ENCODE results near the gene SLC35G6. TPM values are rescaled to one million over a fixed set of nuclear protein-coding genes. Genes with fewer than 3 reads are reported as not detected.

The SLC35G6 gene
- total and polyA plus RNA-seq, 4 donors, result not detected

GRCh38 chr17:7476494-7476893 is 4.8 kb upstream of the SLC35G6 start:
- H3K27ac ChIP-seq (ENCODE audit: low read depth in 1 of 2, low read length in 2 of 2), result no peak overlapping the region
- H3K9me3 ChIP-seq (ENCODE audit: control insufficient read depth in 4 of 4, low read length in 3 of 4), result no peaks in the 10 kb centered on the region
- H3K36me3 ChIP-seq (ENCODE audit: control insufficient read depth in 4 of 4, insufficient read depth in 3 of 4, low read depth in 1 of 4, low read length in 3 of 4), result no peaks in the 10 kb centered on the region
- 54% methylated on average over 3 of the region's 3 CpGs for WGBS
- peaks cover 13 to 53% (median 37%) of the 10 kb centered on the region in 4 donors for H3K4me1 ChIP-seq (ENCODE audit: control insufficient read depth in 4 of 4, insufficient read depth in 4 of 4, low read length in 3 of 4)
- H3K9ac ChIP-seq (ENCODE audit: low read depth in 1 of 2, low read length in 2 of 2), result no peak overlapping the region
- no peak for DNase-seq (ENCODE audit: low spot score)
- TF ChIP-seq TAF1 (conservative IDR thresholded peaks at IDR 0.05), result no peak
- TF ChIP-seq REST (IDR thresholded peaks at IDR 0.05), result no peak
- TF ChIP-seq YY1 (IDR thresholded peaks at IDR 0.05), result no peak
- TF ChIP-seq, protein P1, sequence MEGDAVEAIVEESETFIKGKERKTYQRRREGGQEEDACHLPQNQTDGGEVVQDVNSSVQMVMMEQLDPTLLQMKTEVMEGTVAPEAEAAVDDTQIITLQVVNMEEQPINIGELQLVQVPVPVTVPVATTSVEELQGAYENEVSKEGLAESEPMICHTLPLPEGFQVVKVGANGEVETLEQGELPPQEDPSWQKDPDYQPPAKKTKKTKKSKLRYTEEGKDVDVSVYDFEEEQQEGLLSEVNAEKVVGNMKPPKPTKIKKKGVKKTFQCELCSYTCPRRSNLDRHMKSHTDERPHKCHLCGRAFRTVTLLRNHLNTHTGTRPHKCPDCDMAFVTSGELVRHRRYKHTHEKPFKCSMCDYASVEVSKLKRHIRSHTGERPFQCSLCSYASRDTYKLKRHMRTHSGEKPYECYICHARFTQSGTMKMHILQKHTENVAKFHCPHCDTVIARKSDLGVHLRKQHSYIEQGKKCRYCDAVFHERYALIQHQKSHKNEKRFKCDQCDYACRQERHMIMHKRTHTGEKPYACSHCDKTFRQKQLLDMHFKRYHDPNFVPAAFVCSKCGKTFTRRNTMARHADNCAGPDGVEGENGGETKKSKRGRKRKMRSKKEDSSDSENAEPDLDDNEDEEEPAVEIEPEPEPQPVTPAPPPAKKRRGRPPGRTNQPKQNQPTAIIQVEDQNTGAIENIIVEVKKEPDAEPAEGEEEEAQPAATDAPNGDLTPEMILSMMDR (IDR thresholded peaks at IDR 0.05; ENCODE audit: low read depth, low read length, missing input control), result no peak
- no peak for TF ChIP-seq ZBTB33 (IDR thresholded peaks at IDR 0.05)
- no peak for TF ChIP-seq MAX (IDR thresholded peaks at IDR 0.05)
- no peak for TF ChIP-seq HNF4A (conservative IDR thresholded peaks at IDR 0.05)
- TF ChIP-seq SP1 (IDR thresholded peaks at IDR 0.05), result no peak
- TF ChIP-seq FOXA2 (IDR thresholded peaks at IDR 0.05), result no peak
- TF ChIP-seq ATF3 (IDR thresholded peaks at IDR 0.05), result no peak
- no peak for TF ChIP-seq RAD21 (IDR thresholded peaks at IDR 0.05)
- TF ChIP-seq HNF4G (IDR thresholded peaks at IDR 0.05), result no peak
- no peak for TF ChIP-seq FOXA1 (IDR thresholded peaks at IDR 0.05)
- TF ChIP-seq GABPA (IDR thresholded peaks at IDR 0.05 in 1 of 2, conservative IDR thresholded peaks at IDR 0.05 in 1 of 2), result no peak
- H3K4me3 ChIP-seq (ENCODE audit: low read depth in 1 of 3, low read length in 3 of 3), result no peak overlapping the region
- no peaks in the 10 kb centered on the region for H3K27me3 ChIP-seq (ENCODE audit: control insufficient read depth in 4 of 4, insufficient read depth in 4 of 4, low read length in 3 of 4)

GRCh38 chr17:7476951-7477350 is 4.3 kb upstream of the SLC35G6 start:
- TF ChIP-seq ATF3 (IDR thresholded peaks at IDR 0.05) (no peak), SP1 (IDR thresholded peaks at IDR 0.05) (no peak), RAD21 (IDR thresholded peaks at IDR 0.05) (no peak), JUND (IDR thresholded peaks at IDR 0.05) (no peak), YY1 (IDR thresholded peaks at IDR 0.05) (no peak), FOXA1 (IDR thresholded peaks at IDR 0.05) (no peak), HNF4G (IDR thresholded peaks at IDR 0.05) (no peak), ZBTB33 (IDR thresholded peaks at IDR 0.05) (no peak), GABPA (IDR thresholded peaks at IDR 0.05 in 1 of 2, conservative IDR thresholded peaks at IDR 0.05 in 1 of 2) (no peak), REST (IDR thresholded peaks at IDR 0.05) (no peak)
- Histone ChIP-seq H3K9me3 (ENCODE audit: control insufficient read depth in 4 of 4, low read length in 3 of 4) (no peaks in the 10 kb centered on the region), H3K4me1 (ENCODE audit: control insufficient read depth in 4 of 4, insufficient read depth in 4 of 4, low read length in 3 of 4) (peaks cover 13 to 53% (median 37%) of the 10 kb centered on the region in 4 donors), H3K27ac (ENCODE audit: low read depth in 1 of 2, low read length in 2 of 2) (peak overlapping the region; percentile 96 to 97), H3K4me3 (ENCODE audit: low read depth in 1 of 3, low read length in 3 of 3) (no peak overlapping the region), H3K36me3 (ENCODE audit: control insufficient read depth in 4 of 4, insufficient read depth in 3 of 4, low read depth in 1 of 4, low read length in 3 of 4) (no peaks in the 10 kb centered on the region), H3K9ac (ENCODE audit: low read depth in 1 of 2, low read length in 2 of 2) (no peak overlapping the region), H3K27me3 (ENCODE audit: control insufficient read depth in 4 of 4, insufficient read depth in 4 of 4, low read length in 3 of 4) (no peaks in the 10 kb centered on the region)
- DNase-seq (ENCODE audit: low spot score), result no peak
- 93% methylated on average over 5 of the region's 5 CpGs for WGBS

All from liver (tissue), 9 donors.